GM06990 (cell line): ENCODE measurements around the gene FLACC1.
A peak's percentile ranks its signal among the peaks of the same experiment; 100 is the strongest.

Experiments
- DNase-seq: peaks from one replicate; pipeline ENCODE4 v3.0.0-alpha.2; 2011; ENCODE audit not compliant: insufficient read length; ENCODE audit errors: extremely low read depth
- H3K27me3 ChIP-seq: replicated peaks from 2 replicates; pipeline ENCODE4 v1.6.0; 2011; ENCODE audit warnings: low read length; ENCODE audit not compliant: control insufficient read depth, insufficient read depth
- H3K36me3 ChIP-seq: 2 replicates; pipeline ENCODE4 v1.5.1; 2011; ENCODE audit warnings: low read length; ENCODE audit not compliant: control insufficient read depth, insufficient read depth
- H3K4me3 ChIP-seq: replicated peaks from 2 replicates; pipeline ENCODE4 v1.5.1; 2011; ENCODE audit warnings: low read depth, mild to moderate bottlenecking, control low read depth, low read length
- CTCF ChIP-seq: IDR thresholded peaks from 2 replicates; pipeline ENCODE4 v1.5.1; 2011; ENCODE audit warnings: low read length, control low read depth, mild to moderate bottlenecking, inconsistent platforms; ENCODE audit not compliant: insufficient read depth, poor library complexity, severe bottlenecking

The FLACC1 gene

GRCh38 chr2:201261471-201261870, 95.7 kb downstream of the FLACC1 start:
- DNase-seq, result no peak
- no peak for TF ChIP-seq CTCF
- H3K4me3 ChIP-seq, result 0 out of 2 replicates have a peak overlapping the region, but pooled peaks have one; percentile 6
- no peaks in the 10 kb centered on the region for H3K27me3 ChIP-seq
- H3K36me3 ChIP-seq, result no peaks in the 10 kb centered on the region

- no peaks in the 10 kb centered on the region for H3K36me3 ChIP-seq
- no peak for TF ChIP-seq CTCF
- H3K27me3 ChIP-seq, result no peaks in the 10 kb centered on the region
- DNase-seq, result no peak
- H3K4me3 ChIP-seq, result peak within 1 kb of the TSS; percentile 59
These were observed 96.8 kb downstream of the FLACC1 start, which contains the start of gene CASP8 for GRCh38 chr2:201260302-201260800. Gene CASP8 (plus strand): TSS chr2:201260536. CDS start chr2:201266487, 5,951 bp downstream.

GRCh38 chr2:201258666-201259615, 98.2 kb downstream of the FLACC1 start:
- no peak for DNase-seq
- Histone ChIP-seq H3K36me3 (no peaks in the 10 kb centered on the region), H3K4me3 (peak overlapping the region; percentile 59), H3K27me3 (no peaks in the 10 kb centered on the region)
- TF ChIP-seq CTCF, result no peak

GRCh38 chr2:201257956-201258665, 99.0 kb downstream of the FLACC1 start:
- DNase-seq, result peak; percentile 84
- TF ChIP-seq CTCF, result peak; percentile 21
- Histone ChIP-seq H3K4me3 (peak overlapping the region; percentile 59), H3K27me3 (no peaks in the 10 kb centered on the region), H3K36me3 (no peaks in the 10 kb centered on the region)

- peak; percentile 49 for DNase-seq
- Histone ChIP-seq H3K4me3 (peak overlapping the region; percentile 53), H3K36me3 (no peaks in the 10 kb centered on the region), H3K27me3 (no peaks in the 10 kb centered on the region)
- TF ChIP-seq CTCF, result no peak
These were observed 99.7 kb downstream of the FLACC1 start for GRCh38 chr2:201257381-201257955.
